WI38 (cell line): Measurements from ENCODE around the gene PEX14.

ENCODE experiments used
- H3K4me3 ChIP-seq: 2 replicates; pipeline ENCODE4 v1.5.1; 2011; ENCODE audit warnings: low read depth, mild to moderate bottlenecking, control low read depth, low read length
- TF ChIP-seq, protein P1 (sequence below): IDR thresholded peaks from 2 replicates; pipeline ENCODE4 v1.5.1; 2012; ENCODE audit warnings: low read depth, mild to moderate bottlenecking, control low read depth, low read length

Gene PEX14

DNA sequence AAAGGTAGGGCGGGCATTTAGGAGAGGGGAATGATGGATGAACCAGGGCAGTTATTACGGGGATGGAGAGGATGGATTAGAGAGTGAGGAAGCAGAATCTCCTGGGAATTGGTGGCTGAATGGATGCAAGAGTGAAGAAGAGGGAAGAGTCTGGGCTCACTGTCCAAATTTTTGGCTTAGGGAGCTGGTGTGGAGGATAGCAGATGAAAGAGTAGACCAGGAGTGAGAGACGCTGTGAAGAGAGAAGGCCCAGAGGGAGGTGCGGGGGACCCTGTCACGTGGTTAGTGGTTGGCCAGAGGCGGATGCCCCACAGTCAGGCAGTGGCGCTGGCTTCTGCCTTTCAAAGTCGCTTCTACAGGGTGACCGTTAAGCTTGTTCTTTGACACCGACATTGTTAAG is 78.4 kb downstream of the PEX14 start:
- TF ChIP-seq, protein P1, sequence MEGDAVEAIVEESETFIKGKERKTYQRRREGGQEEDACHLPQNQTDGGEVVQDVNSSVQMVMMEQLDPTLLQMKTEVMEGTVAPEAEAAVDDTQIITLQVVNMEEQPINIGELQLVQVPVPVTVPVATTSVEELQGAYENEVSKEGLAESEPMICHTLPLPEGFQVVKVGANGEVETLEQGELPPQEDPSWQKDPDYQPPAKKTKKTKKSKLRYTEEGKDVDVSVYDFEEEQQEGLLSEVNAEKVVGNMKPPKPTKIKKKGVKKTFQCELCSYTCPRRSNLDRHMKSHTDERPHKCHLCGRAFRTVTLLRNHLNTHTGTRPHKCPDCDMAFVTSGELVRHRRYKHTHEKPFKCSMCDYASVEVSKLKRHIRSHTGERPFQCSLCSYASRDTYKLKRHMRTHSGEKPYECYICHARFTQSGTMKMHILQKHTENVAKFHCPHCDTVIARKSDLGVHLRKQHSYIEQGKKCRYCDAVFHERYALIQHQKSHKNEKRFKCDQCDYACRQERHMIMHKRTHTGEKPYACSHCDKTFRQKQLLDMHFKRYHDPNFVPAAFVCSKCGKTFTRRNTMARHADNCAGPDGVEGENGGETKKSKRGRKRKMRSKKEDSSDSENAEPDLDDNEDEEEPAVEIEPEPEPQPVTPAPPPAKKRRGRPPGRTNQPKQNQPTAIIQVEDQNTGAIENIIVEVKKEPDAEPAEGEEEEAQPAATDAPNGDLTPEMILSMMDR: no peak
- no peak overlapping the region for H3K4me3 ChIP-seq

DNA sequence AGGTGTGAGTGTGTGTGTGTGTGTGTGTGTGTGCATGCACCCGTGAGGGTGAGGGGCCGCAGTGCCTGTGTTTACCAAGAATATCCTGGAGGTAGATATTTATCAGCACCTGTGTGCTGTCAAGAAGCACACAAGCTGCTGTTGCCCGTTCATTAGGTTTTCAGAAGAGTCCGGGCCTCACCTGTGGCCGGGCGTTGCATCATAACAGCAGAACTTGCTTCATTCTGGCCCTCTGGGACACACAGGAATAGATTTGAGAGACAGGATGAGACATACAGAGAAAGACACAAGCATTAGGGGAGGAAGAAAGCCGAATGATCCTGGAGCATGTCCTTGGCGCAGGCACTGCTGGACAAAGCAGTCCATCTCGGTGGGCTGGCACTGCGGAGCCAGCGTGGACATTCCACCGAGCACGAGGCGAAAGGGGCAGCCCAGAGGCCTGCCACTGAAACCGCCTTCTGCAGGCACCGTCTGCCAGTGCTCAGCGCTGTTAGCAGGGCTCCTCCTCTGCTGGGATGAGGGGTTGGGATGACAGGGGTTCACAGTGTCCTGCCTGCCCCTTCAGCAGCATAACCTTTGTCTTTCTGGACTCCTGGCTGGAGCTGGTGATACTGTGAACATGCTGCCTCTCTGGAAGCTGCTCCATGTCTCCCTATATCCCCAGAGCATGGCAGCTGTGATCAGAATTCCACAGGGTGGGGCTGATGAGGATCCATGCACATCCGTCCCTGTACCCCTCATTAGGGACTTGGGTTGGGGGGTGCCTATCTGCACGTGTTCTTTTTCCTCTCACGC is 81.1 kb downstream of the PEX14 start:
- H3K4me3 ChIP-seq: no peak overlapping the region
- TF ChIP-seq, protein P1: no peak

DNA sequence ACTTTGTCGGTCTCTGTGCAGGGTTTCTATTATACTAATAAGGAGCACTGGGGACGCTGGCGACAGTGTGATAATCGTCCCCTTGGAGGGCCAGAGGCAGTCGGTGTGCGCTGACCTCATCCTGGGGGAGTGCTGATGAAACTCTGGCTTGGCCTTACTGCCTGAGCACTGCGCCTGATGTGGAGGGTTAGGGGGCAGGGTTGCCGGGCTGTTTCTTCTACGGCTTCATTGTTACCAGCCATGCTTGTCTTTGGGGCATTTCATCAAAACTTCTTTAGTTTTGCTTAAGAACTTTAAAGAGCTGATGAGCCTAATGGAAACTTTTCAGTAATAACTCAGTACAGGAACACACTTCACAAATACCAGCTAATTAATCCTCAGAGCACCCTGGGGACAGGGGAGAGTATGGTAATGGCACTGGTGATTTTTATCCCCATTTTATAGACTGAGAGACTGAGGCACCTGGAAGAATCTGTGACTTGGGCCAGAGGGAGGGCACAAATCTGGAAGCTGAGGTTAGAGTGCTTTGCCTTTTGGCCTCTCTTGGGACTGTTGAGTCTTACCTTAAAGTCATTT is 81.8 kb downstream of the PEX14 start:
- no peak overlapping the region for H3K4me3 ChIP-seq
- TF ChIP-seq, protein P1: no peak

DNA sequence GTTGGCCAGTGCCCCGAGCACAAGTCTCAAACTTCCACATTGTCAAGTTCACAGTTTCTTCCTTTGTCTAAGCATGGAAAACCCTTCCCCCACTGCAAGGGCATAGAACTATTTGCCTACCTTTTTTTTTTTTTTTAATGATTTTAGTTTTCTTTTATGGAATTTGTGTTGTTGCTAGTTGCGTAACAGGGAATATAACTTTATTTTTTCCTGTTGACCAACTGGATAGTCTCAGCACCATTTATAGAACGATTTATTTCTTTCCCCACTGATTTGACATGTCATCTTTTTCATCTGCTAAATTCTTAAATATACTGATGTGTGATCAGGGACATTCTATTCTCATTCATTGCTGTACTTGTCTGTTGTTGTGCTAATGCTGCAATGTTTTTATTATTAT is 83.0 kb downstream of the PEX14 start:
- TF ChIP-seq, protein P1: no peak
- H3K4me3 ChIP-seq: no peak overlapping the region

DNA sequence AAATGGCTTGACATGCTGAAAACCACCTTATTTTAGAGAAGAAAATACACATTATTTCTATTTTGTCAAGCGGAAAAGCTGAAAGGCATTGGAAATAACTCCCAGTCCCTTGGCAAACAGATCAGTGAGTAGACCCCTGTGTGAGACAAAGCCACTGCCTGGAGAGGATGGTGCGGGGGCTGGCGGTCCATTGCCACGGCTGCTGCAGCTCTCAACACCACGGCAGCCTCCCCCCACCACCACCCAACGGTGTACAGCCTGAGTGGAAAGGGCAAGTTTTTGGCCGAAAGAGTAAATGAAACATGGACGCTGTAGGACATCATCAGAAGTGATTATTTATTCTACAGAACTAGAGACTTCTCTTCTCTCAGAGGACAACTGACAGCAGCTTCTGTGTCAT is 84.6 kb downstream of the PEX14 start:
- TF ChIP-seq, protein P1: no peak

DNA sequence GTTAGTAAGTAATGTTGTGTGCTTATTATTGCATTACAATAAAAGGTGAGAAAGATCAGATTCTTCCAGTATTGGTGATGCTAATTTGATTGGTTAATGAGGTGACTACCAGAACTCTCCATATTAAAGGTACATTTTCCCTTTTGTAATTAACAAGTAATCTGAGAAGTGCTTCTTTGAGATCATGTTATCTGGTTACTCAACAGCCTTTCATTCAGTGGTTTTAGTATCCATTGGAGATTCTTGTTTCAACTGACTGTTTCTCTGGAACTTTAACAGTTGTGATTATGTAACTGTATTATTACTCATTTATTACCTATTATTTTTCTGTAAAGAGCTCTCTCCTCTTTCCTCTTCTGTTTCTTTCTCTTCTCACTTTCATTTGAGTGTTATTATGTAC is 86.7 kb downstream of the PEX14 start:
- TF ChIP-seq, protein P1: no peak
- no peak overlapping the region for H3K4me3 ChIP-seq

More for the DNA sequence above, 84.6 kb downstream of the PEX14 start:
- H3K4me3 ChIP-seq: no peak overlapping the region

DNA sequence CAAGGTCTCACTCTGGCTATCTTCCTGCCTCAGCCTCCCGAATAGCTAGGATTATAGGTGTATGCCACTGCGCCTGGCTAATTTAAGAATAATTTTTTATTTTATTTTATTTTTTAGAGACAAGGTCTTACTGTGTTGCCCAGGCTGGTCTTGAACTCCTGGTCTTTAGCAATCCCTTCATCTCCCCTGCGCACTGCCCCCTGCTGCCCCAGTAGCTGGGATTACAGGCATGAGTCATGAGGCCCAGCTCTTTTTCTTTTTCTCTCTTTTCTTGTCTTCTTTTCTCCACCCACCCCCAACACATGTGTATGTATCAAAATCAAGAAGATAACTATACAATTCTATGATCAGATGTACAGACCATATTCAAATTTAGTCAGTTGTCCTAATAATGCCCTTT is 87.2 kb downstream of the PEX14 start:
- H3K4me3 ChIP-seq: no peak overlapping the region
- TF ChIP-seq, protein P1: 0 out of 2 replicates have a peak, but pooled peaks have one; percentile 16
